ENCODE data around the gene FNDC3B. TPM values are rescaled to one million over a fixed set of nuclear protein-coding genes. Genes with fewer than 3 reads are reported as not detected.

Gene FNDC3B
- total and polyA plus RNA-seq, 2 donors (not counting 3 experiments of a cell fraction or from before 2014, with no cell fraction given), result 91.6 to 295 TPM

- H3K79me2 ChIP-seq (ENCODE audit: control insufficient read depth, insufficient read depth, low read length), result peaks cover 51% of the 10 kb centered on the region
- no peaks in the 10 kb centered on the region for H3K27me3 ChIP-seq (ENCODE audit: control insufficient read depth in 2 of 2, insufficient read depth in 2 of 2, low read length in 2 of 2)
- ChIA-PET POLR2A (interaction anchor here (1.2 kb wide), 1 partner anchor 12 kb away, joined by 4 read pairs; no protein-coding TSS in a partner anchor), CTCF (interaction anchor here (1.0 to 1.8 kb wide), 5 partner anchors 9 to 347 kb away, joined by 3 to 6 read pairs (median 3); no protein-coding TSS in a partner anchor)
- H3K9me3 ChIP-seq (replicated peaks; ENCODE audit: control insufficient read depth, insufficient read depth, low read length), result no peaks in the 10 kb centered on the region
- peaks cover 92% of the 10 kb centered on the region for H3K4me1 ChIP-seq (ENCODE audit: control insufficient read depth, extremely low read depth, insufficient read depth, low read length)
- peak overlapping the region; percentile 57 for H3K4me2 ChIP-seq (ENCODE audit: insufficient read depth, low read length)
- intact Hi-C loops (cut with micrococcal nuclease) (loop anchor here (1.0 to 5.0 kb wide), 3 partner anchors 7 to 180 kb away; no protein-coding TSS in a partner anchor), dilution Hi-C loops (cut with MboI; ENCODE audit: extremely low pct_ligation_motif_present, low sequenced_read_pairs) (no loop called here)
- no peaks in the 10 kb centered on the region for H4K20me1 ChIP-seq (replicated peaks; ENCODE audit: control insufficient read depth, extremely low read depth, insufficient read depth, low read length)
- TF ChIP-seq JUN (IDR thresholded peaks at IDR 0.05; ENCODE audit: borderline replicate concordance, insufficient read depth, insufficient read length, low read depth) (peak; percentile 76), POLR2A (IDR thresholded peaks at IDR 0.05; ENCODE audit: low read depth, low read length) (peak; percentile 83), EZH2 (IDR thresholded peaks at IDR 0.05; ENCODE audit: borderline replicate concordance, low read depth, low read length, severe bottlenecking) (no peak), CTCF (IDR thresholded peaks at IDR 0.05; ENCODE audit: extremely low read depth in 1 of 2, insufficient read depth in 1 of 2, low read depth in 1 of 2, low read length in 2 of 2) (no peak), GATA2 (IDR thresholded peaks at IDR 0.05; ENCODE audit: insufficient read depth, insufficient read length, low read depth, low read length) (peak; percentile 98), MYC (IDR thresholded peaks at IDR 0.05; ENCODE audit: low read depth, low read length) (peak; percentile 35), POLR2AphosphoS5 (IDR thresholded peaks at IDR 0.05; ENCODE audit: insufficient read depth, low read depth, low read length) (peak; percentile 92), FOS (IDR thresholded peaks at IDR 0.05; ENCODE audit: borderline replicate concordance, insufficient read depth, low read length) (peak; percentile 54)
- TF ChIP-seq, protein P1, sequence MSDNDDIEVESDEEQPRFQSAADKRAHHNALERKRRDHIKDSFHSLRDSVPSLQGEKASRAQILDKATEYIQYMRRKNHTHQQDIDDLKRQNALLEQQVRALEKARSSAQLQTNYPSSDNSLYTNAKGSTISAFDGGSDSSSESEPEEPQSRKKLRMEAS (IDR thresholded peaks at IDR 0.05; ENCODE audit: insufficient read depth, insufficient read length), result no peak
- peak overlapping the region; percentile 83 for H3K9ac ChIP-seq (replicated peaks; ENCODE audit: extremely low read depth, insufficient read depth, low read length)
- H3K27ac ChIP-seq (ENCODE audit: insufficient read depth, low read depth, low read length), result peak overlapping the region; percentile 99
- peak; percentile 90 for DNase-seq (ENCODE audit: low read depth, low spot score)
- peak; percentile 92 for FAIRE-seq
- no peaks in the 10 kb centered on the region for H3K9me1 ChIP-seq (replicated peaks; ENCODE audit: control insufficient read depth, extremely low read depth, insufficient read depth, low read length)
- no peak overlapping the region for H2AFZ ChIP-seq (ENCODE audit: low read depth, low read length)
- H3K36me3 ChIP-seq (ENCODE audit: control insufficient read depth in 2 of 2, extremely low read depth in 1 of 2, insufficient read depth in 2 of 2, low read length in 2 of 2), result peaks cover 4 to 8% of the 10 kb centered on the region in 2 experiments
- peak overlapping the region in 1 of 3 experiments; percentile 7 for H3K4me3 ChIP-seq (replicated peaks in 1 of 3; ENCODE audit: insufficient read depth in 1 of 3, low read depth in 1 of 3, low read length in 3 of 3)
- no TSS peak for BruUV-seq (replicated peaks)
Measured at GRCh38 chr3:172137287-172138192, 98.2 kb downstream of the FNDC3B start.
